GM21515 (cell line): ENCODE results near the gene NOL8.

Source experiments
- ATAC-seq: cut with Tn5 transposase; IDR thresholded peaks from one replicate; pipeline ENCODE4 v1.9.1; 2021; ENCODE audit not compliant: unreplicated experiment

Gene NOL8

GRCh38 chr9:92312887-92313623 is 12.1 kb downstream of the NOL8 start:
- ATAC-seq, result no peak

GRCh38 chr9:92310562-92310961 is 14.6 kb downstream of the NOL8 start:
- no peak for ATAC-seq

- ATAC-seq, result no peak
These were observed 16.3 kb downstream of the NOL8 start for GRCh38 chr9:92308893-92309292.

GRCh38 chr9:92300936-92301335 is 24.2 kb downstream of the NOL8 start:
- ATAC-seq, result no peak

GRCh38 chr9:92299116-92299515 is 26.0 kb downstream of the NOL8 start:
- no peak for ATAC-seq

GRCh38 chr9:92298036-92298435 is 27.1 kb downstream of the NOL8 start:
- no peak for ATAC-seq

GRCh38 chr9:92297611-92298010 is 27.5 kb downstream of the NOL8 start:
- ATAC-seq, result no peak

- ATAC-seq, result no peak
These were observed 29.3 kb downstream of the NOL8 start for GRCh38 chr9:92295827-92296258.

- ATAC-seq, result no peak
These were observed 29.8 kb downstream of the NOL8 start for GRCh38 chr9:92295240-92295790.

- ATAC-seq, result no peak
These were observed 30.9 kb downstream of the NOL8 start for GRCh38 chr9:92294297-92294676.

- peak; percentile 97 for ATAC-seq
These were observed 31.5 kb downstream of the NOL8 start, which contains the start of gene IARS1 for GRCh38 chr9:92293452-92294296. TSS of gene IARS1 (minus strand) at chr9:92293697. CDS start at chr9:92289419, 4,278 bp downstream.

- ATAC-seq, result no peak
These were observed 32.1 kb downstream of the NOL8 start for GRCh38 chr9:92293075-92293354.

GRCh38 chr9:92292338-92293074 is 32.6 kb downstream of the NOL8 start:
- ATAC-seq, result no peak

GRCh38 chr9:92291577-92291976 is 33.6 kb downstream of the NOL8 start:
- no peak for ATAC-seq

GRCh38 chr9:92290785-92291429 is 34.2 kb downstream of the NOL8 start:
- no peak for ATAC-seq

- no peak for ATAC-seq
These were observed 35.3 kb downstream of the NOL8 start for GRCh38 chr9:92289708-92290390.

- no peak for ATAC-seq
These were observed 45.8 kb downstream of the NOL8 start for GRCh38 chr9:92279302-92279701.

- ATAC-seq, result no peak
These were observed 47.0 kb downstream of the NOL8 start for GRCh38 chr9:92278110-92278509.

GRCh38 chr9:92276331-92277032 is 48.7 kb downstream of the NOL8 start:
- no peak for ATAC-seq

- ATAC-seq, result no peak
These were observed 49.6 kb downstream of the NOL8 start for GRCh38 chr9:92275541-92275940.
